Naive thymus-derived CD8-positive, alpha-beta T cell (primary cell): Measurements from ENCODE around the gene DKC1. TPM values are rescaled to one million over a fixed set of nuclear protein-coding genes. Genes with fewer than 3 reads are reported as not detected.

Experiments used
- ATAC-seq, 2 donors: fragments of 150-1000 bp; cut with Tn5 transposase in 1 of 2; sonication (Bioruptor Pico), chemical (Tn5 transposase) in 1 of 2; 1 replicate in 1 of 2; 2 replicates in 1 of 2; pipeline ENCODE4 v1.10.0; 2021; ENCODE audit warnings: mild to moderate bottlenecking in 2 of 2, moderate library complexity in 2 of 2
- POLR2A ChIA-PET: fragments of 350-600 bp; sonication (Branson Sonifier 250); formaldehyde crosslinking; loops from one replicate; lab custom pipeline; 2021; ENCODE audit warnings: antibody characterized with exemption; lab: Charles Lee
- DNase-seq, 10 donors: peaks; one replicate each; pipeline versions ENCODE4 v3.0.0 to v3.0.0-alpha.2; 2020 to 2022
- H3K27ac Mint-ChIP-seq, 10 donors: one replicate each; pipeline ENCODE4 v1.8.0; 2020 to 2022; ENCODE audit warnings: mild to moderate bottlenecking in 10 of 10, mixed read lengths in 10 of 10, moderate library complexity in 4 of 10, inconsistent platforms in 1 of 10
- H3K27me3 Mint-ChIP-seq, 5 donors: one replicate each; pipeline ENCODE4 v1.8.0; 2021 to 2022; ENCODE audit warnings: mixed read lengths in 5 of 5
- H3K36me3 Mint-ChIP-seq, 3 donors: one replicate each; pipeline ENCODE4 v1.8.0; 2020 to 2022; ENCODE audit warnings: mixed read lengths in 3 of 3, mild to moderate bottlenecking in 2 of 3, inconsistent platforms in 1 of 3
- H3K4me1 Mint-ChIP-seq, 4 donors: one replicate each; pipeline ENCODE4 v1.8.0; 2021 to 2022; ENCODE audit warnings: mixed read lengths in 4 of 4
- H3K4me3 Mint-ChIP-seq, 10 donors: one replicate each; pipeline ENCODE4 v1.8.0; 2020 to 2022; ENCODE audit warnings: mild to moderate bottlenecking in 10 of 10, mixed read lengths in 10 of 10, moderate library complexity in 6 of 10, inconsistent platforms in 1 of 10
- H3K9me3 Mint-ChIP-seq, 9 donors: one replicate each; pipeline ENCODE4 v1.8.0; 2020 to 2022; ENCODE audit warnings: mixed read lengths in 9 of 9, mild to moderate bottlenecking in 3 of 9, inconsistent platforms in 1 of 9, moderate library complexity in 1 of 9
- polyA plus RNA-seq, 3 donors: library from polyadenylated mRNA; unstranded; fragments of 300-500 nt; fragmentation: Illumina TruSeq; gene quantifications; one replicate each; pipeline ENCODE4 v1.2.3, GENCODE V29; 2021
- total RNA-seq, 8 experiments: library from RNA in 2 of 8; stranded (reverse) in 2 of 8; gene quantifications; one replicate each; pipeline ENCODE4 v1.2.3 and lab custom pipeline; 2021 to 2026

Gene DKC1
- total and polyA plus RNA-seq, 5 experiments from 2014 or later, result 38.6 to 93.7 (median 56.5) TPM

- ATAC-seq (peak in 1 of 2 donors; percentile 26), DNase-seq (no peak)
- peaks cover 22 to 87% (median 58%) of the 10 kb centered on the region in 4 donors for H3K4me1 Mint-ChIP-seq
- H3K27ac Mint-ChIP-seq, result peak overlapping the region in 7 of 10 donors; percentile 28 to 97 (median 78)
- H3K36me3 Mint-ChIP-seq, result no peaks in the 10 kb centered on the region
- POLR2A ChIA-PET, result interaction anchor here (0.9 to 1.7 kb wide), 2 partner anchors 11 to 13 kb away, joined by 4 to 9 read pairs; partner anchors contain the start of gene GAB3
- H3K27me3 Mint-ChIP-seq, result no peaks in the 10 kb centered on the region
- no peaks in the 10 kb centered on the region for H3K9me3 Mint-ChIP-seq
- H3K4me3 Mint-ChIP-seq, result peak overlapping the region in 7 of 10 donors; percentile 24 to 70 (median 36)
Measured at GRCh38 chrX:154738011-154738738, 24.5 kb upstream of the DKC1 start.

GRCh38 chrX:154739952-154740465, 22.7 kb upstream of the DKC1 start:
- ATAC-seq, result peak in 1 of 2 donors; percentile 39
- POLR2A ChIA-PET, result no interaction called here
- Mint-ChIP-seq H3K36me3 (no peaks in the 10 kb centered on the region), H3K4me3 (peak overlapping the region in 1 of 10 donors; percentile 45), H3K9me3 (peaks cover 0 to 3% (median 0%) of the 10 kb centered on the region in 9 donors), H3K27me3 (no peaks in the 10 kb centered on the region), H3K4me1 (peaks cover 17 to 73% (median 47%) of the 10 kb centered on the region in 4 donors), H3K27ac (peak overlapping the region in 2 of 10 donors; percentile 63 to 81)
- no peak for DNase-seq

- no peaks in the 10 kb centered on the region for H3K27me3 Mint-ChIP-seq
- H3K27ac Mint-ChIP-seq, result peak overlapping the region in 1 of 10 donors; percentile 8
- H3K4me1 Mint-ChIP-seq, result peaks cover 0 to 59% (median 24%) of the 10 kb centered on the region in 4 donors
- DNase-seq (no peak), ATAC-seq (no peak)
- POLR2A ChIA-PET, result no interaction called here
- H3K36me3 Mint-ChIP-seq, result peaks cover 0 to 6% (median 0%) of the 10 kb centered on the region in 3 donors
- peaks cover 0 to 5% (median 0%) of the 10 kb centered on the region in 9 donors for H3K9me3 Mint-ChIP-seq
- H3K4me3 Mint-ChIP-seq, result no peak overlapping the region
Measured at GRCh38 chrX:154742613-154743012, 20.1 kb upstream of the DKC1 start.

- peak in 8 of 10 donors; percentile 23 to 76 (median 60) for DNase-seq
- Mint-ChIP-seq H3K27me3 (no peaks in the 10 kb centered on the region), H3K36me3 (peaks cover 0 to 6% (median 0%) of the 10 kb centered on the region in 3 donors), H3K4me3 (peak overlapping the region in 9 of 10 donors; percentile 3 to 86 (median 62)), H3K9me3 (peaks cover 0 to 5% (median 0%) of the 10 kb centered on the region in 9 donors), H3K27ac (peak overlapping the region in 6 of 10 donors; percentile 29 to 82 (median 57)), H3K4me1 (peaks cover 0 to 42% (median 16%) of the 10 kb centered on the region in 4 donors)
- peak; percentile 57 to 70 for ATAC-seq
- POLR2A ChIA-PET, result interaction anchor here (0.7 to 2.4 kb wide), 7 partner anchors 11 to 31 kb away, joined by 3 to 12 read pairs (median 5); partner anchors contain the start of gene DKC1
Measured at GRCh38 chrX:154748712-154749339, 13.8 kb upstream of the DKC1 start.

- no peaks in the 10 kb centered on the region for H3K27me3 Mint-ChIP-seq
- DNase-seq, result no peak
- POLR2A ChIA-PET, result interaction anchor here (0.9 to 3.1 kb wide), 4 partner anchors 10 to 30 kb away, joined by 3 to 43 read pairs (median 8); partner anchors contain the start of gene DKC1
- peaks cover 0 to 6% (median 0%) of the 10 kb centered on the region in 3 donors for H3K36me3 Mint-ChIP-seq
- H3K4me3 Mint-ChIP-seq, result peak overlapping the region; percentile 72 to 87 (median 79)
- H3K9me3 Mint-ChIP-seq, result peaks cover 0 to 5% (median 0%) of the 10 kb centered on the region in 9 donors
- H3K4me1 Mint-ChIP-seq, result peaks cover 0 to 38% (median 14%) of the 10 kb centered on the region in 4 donors
- peak overlapping the region in 7 of 10 donors; percentile 23 to 86 (median 63) for H3K27ac Mint-ChIP-seq
- no peak for ATAC-seq
Measured at GRCh38 chrX:154749856-154750255, 12.8 kb upstream of the DKC1 start.

GRCh38 chrX:154750301-154751202, 12.1 kb upstream of the DKC1 start, which contains the start of gene GAB3:
GAB3 (minus strand) TSS chrX:154751077; CDS start chrX:154751025, 52 bp downstream.
- Mint-ChIP-seq H3K36me3 (peaks cover 0 to 2% (median 0%) of the 10 kb centered on the region in 3 donors), H3K9me3 (no peaks in the 10 kb centered on the region), H3K4me3 (peak within 1 kb of the TSS; percentile 72 to 87 (median 80)), H3K27ac (peak within 1 kb of the TSS; percentile 40 to 92 (median 72)), H3K4me1 (peaks cover 0 to 38% (median 14%) of the 10 kb centered on the region in 4 donors), H3K27me3 (no peaks in the 10 kb centered on the region)
- POLR2A ChIA-PET, result interaction anchor here (0.9 to 3.1 kb wide), 6 partner anchors 9 to 31 kb away, joined by 3 to 43 read pairs (median 7); partner anchors contain the start of gene DKC1
- peak in 9 of 10 donors; percentile 13 to 73 (median 38) for DNase-seq
- peak; percentile 66 to 74 for ATAC-seq

- Mint-ChIP-seq H3K27me3 (no peaks in the 10 kb centered on the region), H3K9me3 (no peaks in the 10 kb centered on the region), H3K4me3 (peak overlapping the region; percentile 58 to 86 (median 77)), H3K27ac (peak overlapping the region in 9 of 10 donors; percentile 52 to 92 (median 67)), H3K4me1 (peaks cover 0 to 36% (median 13%) of the 10 kb centered on the region in 4 donors), H3K36me3 (peaks cover 0 to under 1% (median 0%) of the 10 kb centered on the region in 3 donors)
- ATAC-seq (peak in 1 of 2 donors; percentile 44), DNase-seq (peak in 2 of 10 donors; percentile 20 to 42)
- POLR2A ChIA-PET, result interaction anchor here (0.7 to 3.1 kb wide), 6 partner anchors 11 to 261 kb away, joined by 3 to 43 read pairs (median 7); partner anchors contain the start of genes DKC1 and SLC10A3
Measured at GRCh38 chrX:154751203-154751668, 11.4 kb upstream of the DKC1 start.

GRCh38 chrX:154751669-154752271, 10.9 kb upstream of the DKC1 start:
- peak overlapping the region; percentile 58 to 86 (median 77) for H3K4me3 Mint-ChIP-seq
- H3K4me1 Mint-ChIP-seq, result peaks cover 0 to 30% (median 12%) of the 10 kb centered on the region in 4 donors
- no peaks in the 10 kb centered on the region for H3K27me3 Mint-ChIP-seq
- DNase-seq, result no peak
- no peaks in the 10 kb centered on the region for H3K9me3 Mint-ChIP-seq
- H3K27ac Mint-ChIP-seq, result peak overlapping the region in 9 of 10 donors; percentile 52 to 92 (median 67)
- no peak for ATAC-seq
- POLR2A ChIA-PET, result interaction anchor here (0.7 to 3.1 kb wide), 5 partner anchors 10 to 261 kb away, joined by 3 to 43 read pairs (median 9); partner anchors contain the start of genes DKC1 and SLC10A3
- no peaks in the 10 kb centered on the region for H3K36me3 Mint-ChIP-seq

GRCh38 chrX:154758696-154759095, 4.0 kb upstream of the DKC1 start:
- DNase-seq (no peak), ATAC-seq (no peak)
- H3K36me3 Mint-ChIP-seq, result no peaks in the 10 kb centered on the region
- no peak overlapping the region for H3K4me3 Mint-ChIP-seq
- H3K27ac Mint-ChIP-seq, result no peak overlapping the region
- H3K4me1 Mint-ChIP-seq, result peaks cover 0 to 16% (median 10%) of the 10 kb centered on the region in 4 donors
- H3K9me3 Mint-ChIP-seq, result no peaks in the 10 kb centered on the region
- POLR2A ChIA-PET, result no interaction called here
- no peaks in the 10 kb centered on the region for H3K27me3 Mint-ChIP-seq

- DNase-seq, result peak in 6 of 10 donors; percentile 5 to 54 (median 30)
- peak overlapping the region; percentile 87 to 97 (median 92) for H3K27ac Mint-ChIP-seq
- H3K4me3 Mint-ChIP-seq, result peak overlapping the region; percentile 84 to 92 (median 89)
- POLR2A ChIA-PET, result interaction anchor here (0.6 to 3.3 kb wide), 9 partner anchors 11 to 835 kb away, joined by 3 to 43 read pairs (median 4); partner anchors contain the start of genes G6PD, GAB3 and MPP1
- ATAC-seq, result peak; percentile 10 to 26
- peaks cover 0 to 23% (median 5%) of the 10 kb centered on the region in 3 donors for H3K36me3 Mint-ChIP-seq
- H3K4me1 Mint-ChIP-seq, result peaks cover 2 to 24% (median 17%) of the 10 kb centered on the region in 4 donors
- H3K27me3 Mint-ChIP-seq, result no peaks in the 10 kb centered on the region
- H3K9me3 Mint-ChIP-seq, result no peaks in the 10 kb centered on the region
Measured at GRCh38 chrX:154761977-154762536, 607 bp upstream of the DKC1 start.
